WERI-Rb-1 (cell line): ENCODE data around the gene EXOC1.

ENCODE experiments used
- DNase-seq: peaks from one replicate; pipeline ENCODE4 v3.0.0-alpha.2; 2020
- H3K27ac ChIP-seq: fragments of 250-450 bp; sonication (Bioruptor Pico); 2 replicates; pipeline ENCODE4 v1.5.1; 2020; ENCODE audit warnings: mild to moderate bottlenecking, moderate library complexity
- H3K27me3 ChIP-seq: fragments of 250-450 bp; sonication (Bioruptor Pico); 2 replicates; pipeline ENCODE4 v1.5.1; 2021; ENCODE audit warnings: mild to moderate bottlenecking, low read depth, moderate library complexity; ENCODE audit not compliant: insufficient read depth, severe bottlenecking
- H3K36me3 ChIP-seq: fragments of 250-450 bp; sonication (Bioruptor Pico); 2 replicates; pipeline ENCODE4 v1.5.1; 2020; ENCODE audit warnings: mild to moderate bottlenecking, moderate library complexity
- H3K4me3 ChIP-seq: 2 replicates; pipeline ENCODE4 v1.5.1; 2011; ENCODE audit warnings: low read depth, mild to moderate bottlenecking, control low read depth, low read length
- H3K9me3 ChIP-seq: fragments of 250-450 bp; sonication (Bioruptor Pico); 2 replicates; pipeline ENCODE4 v1.5.1; 2021; ENCODE audit warnings: mild to moderate bottlenecking, moderate library complexity; ENCODE audit not compliant: severe bottlenecking
- TF ChIP-seq, protein P1 (sequence below): IDR thresholded peaks from 2 replicates; pipeline ENCODE4 v1.5.1; 2011; ENCODE audit warnings: low read depth, mild to moderate bottlenecking, control low read depth, inconsistent platforms, low read length

EXOC1 gene

GRCh38 chr4:55904576-55904975, 51.1 kb downstream of the EXOC1 start:
- no peaks in the 10 kb centered on the region for H3K9me3 ChIP-seq
- no peak overlapping the region for H3K4me3 ChIP-seq
- no peaks in the 10 kb centered on the region for H3K27me3 ChIP-seq
- no peaks in the 10 kb centered on the region for H3K36me3 ChIP-seq
- no peak overlapping the region for H3K27ac ChIP-seq
- TF ChIP-seq, protein P1, sequence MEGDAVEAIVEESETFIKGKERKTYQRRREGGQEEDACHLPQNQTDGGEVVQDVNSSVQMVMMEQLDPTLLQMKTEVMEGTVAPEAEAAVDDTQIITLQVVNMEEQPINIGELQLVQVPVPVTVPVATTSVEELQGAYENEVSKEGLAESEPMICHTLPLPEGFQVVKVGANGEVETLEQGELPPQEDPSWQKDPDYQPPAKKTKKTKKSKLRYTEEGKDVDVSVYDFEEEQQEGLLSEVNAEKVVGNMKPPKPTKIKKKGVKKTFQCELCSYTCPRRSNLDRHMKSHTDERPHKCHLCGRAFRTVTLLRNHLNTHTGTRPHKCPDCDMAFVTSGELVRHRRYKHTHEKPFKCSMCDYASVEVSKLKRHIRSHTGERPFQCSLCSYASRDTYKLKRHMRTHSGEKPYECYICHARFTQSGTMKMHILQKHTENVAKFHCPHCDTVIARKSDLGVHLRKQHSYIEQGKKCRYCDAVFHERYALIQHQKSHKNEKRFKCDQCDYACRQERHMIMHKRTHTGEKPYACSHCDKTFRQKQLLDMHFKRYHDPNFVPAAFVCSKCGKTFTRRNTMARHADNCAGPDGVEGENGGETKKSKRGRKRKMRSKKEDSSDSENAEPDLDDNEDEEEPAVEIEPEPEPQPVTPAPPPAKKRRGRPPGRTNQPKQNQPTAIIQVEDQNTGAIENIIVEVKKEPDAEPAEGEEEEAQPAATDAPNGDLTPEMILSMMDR = no peak
- no peak for DNase-seq

- no peaks in the 10 kb centered on the region for H3K36me3 ChIP-seq
- TF ChIP-seq, protein P1 = no peak
- H3K27me3 ChIP-seq = no peaks in the 10 kb centered on the region
- no peak overlapping the region for H3K27ac ChIP-seq
- DNase-seq = no peak
- H3K4me3 ChIP-seq = no peak overlapping the region
- no peaks in the 10 kb centered on the region for H3K9me3 ChIP-seq
These were observed 52.9 kb downstream of the EXOC1 start for GRCh38 chr4:55906323-55906722.

DNA sequence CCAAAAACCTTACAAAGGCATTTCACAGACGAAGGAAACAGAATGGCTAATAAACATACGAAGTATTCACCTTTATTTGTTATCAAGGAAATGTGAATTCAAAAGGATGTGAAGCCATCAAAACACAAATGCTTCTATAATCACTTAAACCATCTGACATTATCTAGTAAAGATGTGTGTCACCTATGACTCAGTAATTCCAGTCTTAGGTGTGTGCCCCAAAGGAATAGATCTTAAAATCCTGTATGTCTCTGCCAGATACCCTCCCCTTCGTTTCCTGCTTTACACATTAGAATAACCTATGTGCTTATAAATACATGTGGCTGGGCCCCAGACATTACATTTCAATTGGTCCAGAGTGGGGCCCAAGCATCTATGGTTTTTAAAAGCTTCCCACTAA, 53.5 kb downstream of the EXOC1 start:
- H3K4me3 ChIP-seq = no peak overlapping the region
- H3K36me3 ChIP-seq = no peaks in the 10 kb centered on the region
- TF ChIP-seq, protein P1 = no peak
- H3K27me3 ChIP-seq = no peaks in the 10 kb centered on the region
- no peak for DNase-seq
- no peaks in the 10 kb centered on the region for H3K9me3 ChIP-seq
- no peak overlapping the region for H3K27ac ChIP-seq

DNA sequence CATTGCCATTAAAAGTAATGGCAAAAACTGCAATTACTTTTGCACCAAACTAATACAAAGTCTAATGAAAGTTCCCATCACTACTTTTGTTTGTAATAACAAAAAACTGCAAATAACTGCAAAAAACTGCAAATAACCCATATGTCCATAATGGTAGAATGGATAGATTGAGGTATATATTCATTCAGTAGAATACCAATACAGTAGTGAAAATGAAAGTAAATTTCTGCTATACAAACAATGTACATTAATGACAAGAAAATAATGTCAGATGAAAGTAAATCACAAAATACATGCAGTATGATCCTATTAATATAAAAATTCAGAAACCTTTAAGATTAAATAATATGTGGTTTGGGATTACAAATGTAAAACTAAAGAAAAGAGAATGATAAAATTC, 54.0 kb downstream of the EXOC1 start:
- Histone ChIP-seq H3K4me3 (no peak overlapping the region), H3K9me3 (no peaks in the 10 kb centered on the region), H3K27ac (no peak overlapping the region), H3K36me3 (no peaks in the 10 kb centered on the region), H3K27me3 (no peaks in the 10 kb centered on the region)
- TF ChIP-seq, protein P1 = no peak
- no peak for DNase-seq

- H3K27ac ChIP-seq = no peak overlapping the region
- DNase-seq = no peak
- no peaks in the 10 kb centered on the region for H3K27me3 ChIP-seq
- H3K9me3 ChIP-seq = no peaks in the 10 kb centered on the region
- H3K4me3 ChIP-seq = no peak overlapping the region
- no peaks in the 10 kb centered on the region for H3K36me3 ChIP-seq
- TF ChIP-seq, protein P1 = no peak
These were observed 56.7 kb downstream of the EXOC1 start for GRCh38 chr4:55910140-55910539.

- TF ChIP-seq, protein P1 = no peak
- H3K27ac ChIP-seq = no peak overlapping the region
- no peaks in the 10 kb centered on the region for H3K27me3 ChIP-seq
- no peaks in the 10 kb centered on the region for H3K9me3 ChIP-seq
- H3K36me3 ChIP-seq = no peaks in the 10 kb centered on the region
- no peak overlapping the region for H3K4me3 ChIP-seq
- no peak for DNase-seq
These were observed 58.8 kb downstream of the EXOC1 start for GRCh38 chr4:55912249-55912648.
